ENCODE measurements around the gene TMC5. TPM values are rescaled to one million over a fixed set of nuclear protein-coding genes. Genes with fewer than 3 reads are reported as not detected.

TMC5 gene
- total and polyA plus RNA-seq, 5 donors from 2014 or later = not detected

GRCh38 chr16:19431636-19432340 is 14.1 kb downstream of the TMC5 start:
- H3K4me3 Mint-ChIP-seq = no peak overlapping the region
- Histone ChIP-seq H3K36me3 (ENCODE audit: control insufficient read depth, insufficient read depth, low read length) (no peaks in the 10 kb centered on the region), H3K27me3 (ENCODE audit: control insufficient read depth, insufficient read depth, low read length) (no peaks in the 10 kb centered on the region), H3K4me1 (ENCODE audit: control insufficient read depth, insufficient read depth, low read length, poor library complexity, severe bottlenecking) (no peaks in the 10 kb centered on the region), H3K9me3 (ENCODE audit: control insufficient read depth in 2 of 2, low read length in 2 of 2) (no peaks in the 10 kb centered on the region), H3K27ac (ENCODE audit: insufficient read depth, low read length, poor library complexity, severe bottlenecking) (no peak overlapping the region), H3K4me3 (ENCODE audit: low read depth, low read length) (no peak overlapping the region)
- peaks cover 16% of the 10 kb centered on the region for H3K27me3 Mint-ChIP-seq
- H3K4me1 Mint-ChIP-seq = peaks cover 0 to 4% (median 2%) of the 10 kb centered on the region in 4 donors
- DNase-seq (no peak), ATAC-seq (ENCODE audit: low read depth in 2 of 2) (no peak)
- H3K27ac Mint-ChIP-seq = no peak overlapping the region
- peaks cover 0 to 5% (median 0%) of the 10 kb centered on the region in 7 donors for H3K9me3 Mint-ChIP-seq
- no peaks in the 10 kb centered on the region for H3K36me3 Mint-ChIP-seq

GRCh38 chr16:19432429-19432828 is 14.7 kb downstream of the TMC5 start:
- H3K36me3 ChIP-seq (ENCODE audit: control insufficient read depth, insufficient read depth, low read length) = no peaks in the 10 kb centered on the region
- peaks cover 0 to 5% (median 0%) of the 10 kb centered on the region in 7 donors for H3K9me3 Mint-ChIP-seq
- ATAC-seq (ENCODE audit: low read depth in 2 of 2) = no peak
- no peaks in the 10 kb centered on the region for H3K27me3 ChIP-seq (ENCODE audit: control insufficient read depth, insufficient read depth, low read length)
- no peak overlapping the region for H3K27ac ChIP-seq (ENCODE audit: insufficient read depth, low read length, poor library complexity, severe bottlenecking)
- H3K27me3 Mint-ChIP-seq = peaks cover 16% of the 10 kb centered on the region
- peaks cover 0 to 4% (median 2%) of the 10 kb centered on the region in 4 donors for H3K4me1 Mint-ChIP-seq
- H3K4me3 ChIP-seq (ENCODE audit: low read depth, low read length) = no peak overlapping the region
- no peak overlapping the region for H3K27ac Mint-ChIP-seq
- H3K9me3 ChIP-seq (ENCODE audit: control insufficient read depth in 2 of 2, low read length in 2 of 2) = no peaks in the 10 kb centered on the region
- no peaks in the 10 kb centered on the region for H3K4me1 ChIP-seq (ENCODE audit: control insufficient read depth, insufficient read depth, low read length, poor library complexity, severe bottlenecking)
- no peaks in the 10 kb centered on the region for H3K36me3 Mint-ChIP-seq
- H3K4me3 Mint-ChIP-seq = no peak overlapping the region
- DNase-seq = peak in 1 of 3 donors; percentile 9

GRCh38 chr16:19434584-19434983 is 16.9 kb downstream of the TMC5 start:
- Histone ChIP-seq H3K4me3 (ENCODE audit: low read depth, low read length) (no peak overlapping the region), H3K27ac (ENCODE audit: insufficient read depth, low read length, poor library complexity, severe bottlenecking) (no peak overlapping the region), H3K9me3 (ENCODE audit: control insufficient read depth in 2 of 2, low read length in 2 of 2) (no peaks in the 10 kb centered on the region), H3K36me3 (ENCODE audit: control insufficient read depth, insufficient read depth, low read length) (no peaks in the 10 kb centered on the region), H3K27me3 (ENCODE audit: control insufficient read depth, insufficient read depth, low read length) (no peaks in the 10 kb centered on the region), H3K4me1 (ENCODE audit: control insufficient read depth, insufficient read depth, low read length, poor library complexity, severe bottlenecking) (no peaks in the 10 kb centered on the region)
- no peaks in the 10 kb centered on the region for H3K36me3 Mint-ChIP-seq
- peaks cover 0 to 4% (median 0%) of the 10 kb centered on the region in 7 donors for H3K9me3 Mint-ChIP-seq
- H3K4me3 Mint-ChIP-seq = no peak overlapping the region
- H3K4me1 Mint-ChIP-seq = peaks cover 0 to 4% (median 2%) of the 10 kb centered on the region in 4 donors
- H3K27ac Mint-ChIP-seq = no peak overlapping the region
- peaks cover 13% of the 10 kb centered on the region for H3K27me3 Mint-ChIP-seq
- ATAC-seq (ENCODE audit: low read depth in 2 of 2) (no peak), DNase-seq (no peak)

GRCh38 chr16:19436540-19436939 is 18.9 kb downstream of the TMC5 start:
- Histone ChIP-seq H3K4me1 (ENCODE audit: control insufficient read depth, insufficient read depth, low read length, poor library complexity, severe bottlenecking) (no peaks in the 10 kb centered on the region), H3K4me3 (ENCODE audit: low read depth, low read length) (no peak overlapping the region), H3K36me3 (ENCODE audit: control insufficient read depth, insufficient read depth, low read length) (no peaks in the 10 kb centered on the region), H3K27me3 (ENCODE audit: control insufficient read depth, insufficient read depth, low read length) (no peaks in the 10 kb centered on the region), H3K9me3 (ENCODE audit: control insufficient read depth in 2 of 2, low read length in 2 of 2) (no peaks in the 10 kb centered on the region), H3K27ac (ENCODE audit: insufficient read depth, low read length, poor library complexity, severe bottlenecking) (no peak overlapping the region)
- Mint-ChIP-seq H3K27me3 (peaks cover 9% of the 10 kb centered on the region), H3K27ac (peak overlapping the region in 1 of 3 donors; percentile 38), H3K4me3 (no peak overlapping the region), H3K4me1 (peaks cover 0 to 4% (median 2%) of the 10 kb centered on the region in 4 donors), H3K9me3 (peaks cover 0 to 2% (median 0%) of the 10 kb centered on the region in 7 donors), H3K36me3 (no peaks in the 10 kb centered on the region)
- DNase-seq (no peak), ATAC-seq (ENCODE audit: low read depth in 2 of 2) (no peak)

GRCh38 chr16:19437280-19437679 is 19.6 kb downstream of the TMC5 start:
- H3K4me1 ChIP-seq (ENCODE audit: control insufficient read depth, insufficient read depth, low read length, poor library complexity, severe bottlenecking) = no peaks in the 10 kb centered on the region
- DNase-seq (no peak), ATAC-seq (ENCODE audit: low read depth in 2 of 2) (no peak)
- H3K27ac ChIP-seq (ENCODE audit: insufficient read depth, low read length, poor library complexity, severe bottlenecking) = no peak overlapping the region
- no peak overlapping the region for H3K4me3 Mint-ChIP-seq
- no peak overlapping the region for H3K27ac Mint-ChIP-seq
- H3K36me3 Mint-ChIP-seq = no peaks in the 10 kb centered on the region
- H3K27me3 Mint-ChIP-seq = peaks cover 9% of the 10 kb centered on the region
- no peaks in the 10 kb centered on the region for H3K36me3 ChIP-seq (ENCODE audit: control insufficient read depth, insufficient read depth, low read length)
- H3K9me3 Mint-ChIP-seq = peaks cover 0 to 2% (median 0%) of the 10 kb centered on the region in 7 donors
- no peaks in the 10 kb centered on the region for H3K27me3 ChIP-seq (ENCODE audit: control insufficient read depth, insufficient read depth, low read length)
- H3K9me3 ChIP-seq (ENCODE audit: control insufficient read depth in 2 of 2, low read length in 2 of 2) = no peaks in the 10 kb centered on the region
- no peak overlapping the region for H3K4me3 ChIP-seq (ENCODE audit: low read depth, low read length)
- peaks cover 0 to 4% (median 2%) of the 10 kb centered on the region in 4 donors for H3K4me1 Mint-ChIP-seq

GRCh38 chr16:19438739-19439138 is 21.1 kb downstream of the TMC5 start:
- no peaks in the 10 kb centered on the region for H3K36me3 ChIP-seq (ENCODE audit: control insufficient read depth, insufficient read depth, low read length)
- DNase-seq (no peak), ATAC-seq (ENCODE audit: low read depth in 2 of 2) (no peak)

GRCh38 chr16:19439483-19439882 is 21.8 kb downstream of the TMC5 start:
- no peak overlapping the region for H3K27ac ChIP-seq (ENCODE audit: insufficient read depth, low read length, poor library complexity, severe bottlenecking)
- no peaks in the 10 kb centered on the region for H3K36me3 ChIP-seq (ENCODE audit: control insufficient read depth, insufficient read depth, low read length)
- no peaks in the 10 kb centered on the region for H3K9me3 ChIP-seq (ENCODE audit: control insufficient read depth in 2 of 2, low read length in 2 of 2)
- Mint-ChIP-seq H3K4me3 (no peak overlapping the region), H3K9me3 (peaks cover 0 to 5% (median 2%) of the 10 kb centered on the region in 7 donors), H3K36me3 (no peaks in the 10 kb centered on the region), H3K27me3 (peaks cover 9% of the 10 kb centered on the region), H3K4me1 (no peaks in the 10 kb centered on the region), H3K27ac (no peak overlapping the region)
- H3K4me1 ChIP-seq (ENCODE audit: control insufficient read depth, insufficient read depth, low read length, poor library complexity, severe bottlenecking) = no peaks in the 10 kb centered on the region
- H3K27me3 ChIP-seq (ENCODE audit: control insufficient read depth, insufficient read depth, low read length) = peaks cover 3% of the 10 kb centered on the region
- DNase-seq = no peak
- ATAC-seq (ENCODE audit: low read depth in 2 of 2) = no peak
- no peak overlapping the region for H3K4me3 ChIP-seq (ENCODE audit: low read depth, low read length)

More at GRCh38 chr16:19438739-19439138, 21.1 kb downstream of the TMC5 start:
- Histone ChIP-seq H3K9me3 (ENCODE audit: control insufficient read depth in 2 of 2, low read length in 2 of 2) (no peaks in the 10 kb centered on the region), H3K4me1 (ENCODE audit: control insufficient read depth, insufficient read depth, low read length, poor library complexity, severe bottlenecking) (no peaks in the 10 kb centered on the region), H3K4me3 (ENCODE audit: low read depth, low read length) (no peak overlapping the region), H3K27me3 (ENCODE audit: control insufficient read depth, insufficient read depth, low read length) (peaks cover 3% of the 10 kb centered on the region), H3K27ac (ENCODE audit: insufficient read depth, low read length, poor library complexity, severe bottlenecking) (no peak overlapping the region)
- peaks cover 0 to 4% (median 2%) of the 10 kb centered on the region in 7 donors for H3K9me3 Mint-ChIP-seq
- H3K4me1 Mint-ChIP-seq = no peaks in the 10 kb centered on the region
- H3K36me3 Mint-ChIP-seq = no peaks in the 10 kb centered on the region
- H3K27ac Mint-ChIP-seq = no peak overlapping the region
- no peak overlapping the region for H3K4me3 Mint-ChIP-seq
- peaks cover 9% of the 10 kb centered on the region for H3K27me3 Mint-ChIP-seq

GRCh38 chr16:19443659-19444058 is 26.0 kb downstream of the TMC5 start:
- Mint-ChIP-seq H3K27me3 (no peaks in the 10 kb centered on the region), H3K9me3 (peaks cover 0 to 5% (median 0%) of the 10 kb centered on the region in 7 donors), H3K27ac (no peak overlapping the region), H3K4me1 (no peaks in the 10 kb centered on the region), H3K36me3 (no peaks in the 10 kb centered on the region), H3K4me3 (no peak overlapping the region)
- Histone ChIP-seq H3K27ac (ENCODE audit: insufficient read depth, low read length, poor library complexity, severe bottlenecking) (no peak overlapping the region), H3K4me1 (ENCODE audit: control insufficient read depth, insufficient read depth, low read length, poor library complexity, severe bottlenecking) (no peaks in the 10 kb centered on the region), H3K36me3 (ENCODE audit: control insufficient read depth, insufficient read depth, low read length) (no peaks in the 10 kb centered on the region), H3K4me3 (ENCODE audit: low read depth, low read length) (no peak overlapping the region), H3K27me3 (ENCODE audit: control insufficient read depth, insufficient read depth, low read length) (peaks cover 3% of the 10 kb centered on the region), H3K9me3 (ENCODE audit: control insufficient read depth in 2 of 2, low read length in 2 of 2) (no peaks in the 10 kb centered on the region)
- DNase-seq = no peak
- ATAC-seq (ENCODE audit: low read depth in 2 of 2) = no peak

All from CD4-positive, CD25-positive, alpha-beta regulatory T cell (primary cell).